PC-9 (cell line): ENCODE data around the gene FGF7.

Experiments used
- CTCF ChIP-seq: fragments of 200-600 bp; sonication (generic); conservative IDR thresholded peaks from 2 replicates; pipeline ENCODE4 v1.6.1; 2017; ENCODE audit warnings: mixed run types, antibody characterized with exemption, mild to moderate bottlenecking, moderate library complexity
- EZH2 ChIP-seq: fragments of 200-600 bp; sonication (generic); IDR thresholded peaks from 2 replicates; pipeline ENCODE4 v1.8.0; 2017; ENCODE audit warnings: antibody characterized with exemption, low read depth

- TF ChIP-seq CTCF (no peak), EZH2 (no peak)
Observed at GRCh38 chr15:49438962-49439631, 16.1 kb downstream of the FGF7 start.
